Astrocyte of the spinal cord (primary cell): ENCODE measurements around the gene GAMT.
A peak's percentile ranks its signal among the peaks of the same experiment; 100 is the strongest.

Source experiments
- DNase-seq: peaks from one replicate; pipeline ENCODE4 v3.0.0; 2011; ENCODE audit warnings: low read depth, low spot score
- H3K4me3 ChIP-seq: 2 replicates; pipeline ENCODE4 v1.5.1; 2011; ENCODE audit warnings: low read depth, mild to moderate bottlenecking, low read length, moderate library complexity
- CTCF ChIP-seq: IDR thresholded peaks from 2 replicates; pipeline ENCODE4 v1.5.1; 2012; ENCODE audit warnings: low read depth, mild to moderate bottlenecking, low read length, inconsistent platforms
- in situ Hi-C: cut with HindIII; loops from 2 replicates; pipeline ENCODE4 v1.10.0; 2017; ENCODE audit warnings: low sequenced_read_pairs

The GAMT gene

GRCh38 chr19:1384478-1385110, 16.7 kb downstream of the GAMT start:
- H3K4me3 ChIP-seq = peak overlapping the region; percentile 83
- DNase-seq = no peak
- in situ Hi-C loops = no loop called here
- TF ChIP-seq CTCF = no peak

GRCh38 chr19:1384085-1384462, 17.3 kb downstream of the GAMT start:
- peak overlapping the region; percentile 83 for H3K4me3 ChIP-seq
- no peak for DNase-seq
- in situ Hi-C loops = no loop called here
- no peak for TF ChIP-seq CTCF

- peak within 1 kb of the TSS; percentile 83 for H3K4me3 ChIP-seq
- DNase-seq = peak; percentile 93
- TF ChIP-seq CTCF = no peak
- in situ Hi-C loops = no loop called here
These were observed 17.8 kb downstream of the GAMT start, which contains the start of gene NDUFS7 for GRCh38 chr19:1383312-1384084. Gene NDUFS7, plus strand, starts transcription at chr19:1383907. Its CDS starts 20 bp downstream, at chr19:1383927.

- no peak overlapping the region for H3K4me3 ChIP-seq
- in situ Hi-C loops = no loop called here
These were observed 18.4 kb downstream of the GAMT start for GRCh38 chr19:1383017-1383311.

GRCh38 chr19:1382250-1382649, 19.1 kb downstream of the GAMT start:
- H3K4me3 ChIP-seq = no peak overlapping the region
- no peak for TF ChIP-seq CTCF
- in situ Hi-C loops = no loop called here
- DNase-seq = no peak

More at GRCh38 chr19:1383017-1383311, 18.4 kb downstream of the GAMT start:
- DNase-seq = no peak
- no peak for TF ChIP-seq CTCF

- in situ Hi-C loops = no loop called here
- no peak overlapping the region for H3K4me3 ChIP-seq
- no peak for TF ChIP-seq CTCF
- no peak for DNase-seq
These were observed 21.3 kb downstream of the GAMT start for GRCh38 chr19:1379961-1380489.
